ENCODE measurements around the gene AHRR. TPM values are rescaled to one million over a fixed set of nuclear protein-coding genes. Genes with fewer than 3 reads are reported as not detected.

Gene AHRR
- total RNA-seq, 1 donor from 2014 or later: 11.3 TPM

- DNase-seq (peak; percentile 69), ATAC-seq (peak; percentile 3)
- Histone ChIP-seq H3K4me1 (peaks cover 10% of the 10 kb centered on the region), H3K36me3 (no peaks in the 10 kb centered on the region), H3K4me3 (peak overlapping the region; percentile 62), H3K27me3 (peaks cover 11% of the 10 kb centered on the region), H3K27ac (peak overlapping the region; percentile 51), H3K9me3 (no peaks in the 10 kb centered on the region)
- no peak for TF ChIP-seq CTCF (IDR thresholded peaks at IDR 0.05)
- intact Hi-C loops (cut with DNase I): no loop called here
Measured at GRCh38 chr5:322281-322941, 897 bp downstream of the AHRR start.

GRCh38 chr5:322942-323879, 1.7 kb downstream of the AHRR start:
- no peaks in the 10 kb centered on the region for H3K36me3 ChIP-seq
- peaks cover 11% of the 10 kb centered on the region for H3K27me3 ChIP-seq
- H3K27ac ChIP-seq: no peak overlapping the region
- ATAC-seq: no peak
- peak overlapping the region; percentile 62 for H3K4me3 ChIP-seq
- DNase-seq: peak; percentile 57
- intact Hi-C loops (cut with DNase I): no loop called here
- H3K9me3 ChIP-seq: no peaks in the 10 kb centered on the region
- peaks cover 10% of the 10 kb centered on the region for H3K4me1 ChIP-seq
- TF ChIP-seq CTCF (IDR thresholded peaks at IDR 0.05): no peak

GRCh38 chr5:324736-325612, 3.5 kb downstream of the AHRR start:
- peak overlapping the region; percentile 24 for H3K27ac ChIP-seq

GRCh38 chr5:326109-326508, 4.6 kb downstream of the AHRR start:
- no peak for DNase-seq
- H3K4me3 ChIP-seq: no peak overlapping the region
- H3K27me3 ChIP-seq: peaks cover 2% of the 10 kb centered on the region
- intact Hi-C loops (cut with DNase I): no loop called here
- no peak for TF ChIP-seq CTCF (IDR thresholded peaks at IDR 0.05)
- ATAC-seq: no peak
- H3K36me3 ChIP-seq: no peaks in the 10 kb centered on the region
- H3K27ac ChIP-seq: no peak overlapping the region
- no peaks in the 10 kb centered on the region for H3K9me3 ChIP-seq
- peaks cover 4% of the 10 kb centered on the region for H3K4me1 ChIP-seq

More at GRCh38 chr5:324736-325612, 3.5 kb downstream of the AHRR start:
- Histone ChIP-seq H3K4me1 (peaks cover 10% of the 10 kb centered on the region), H3K4me3 (no peak overlapping the region), H3K36me3 (no peaks in the 10 kb centered on the region), H3K9me3 (no peaks in the 10 kb centered on the region), H3K27me3 (peaks cover 11% of the 10 kb centered on the region)
- DNase-seq (peak; percentile 63), ATAC-seq (no peak)
- TF ChIP-seq CTCF (IDR thresholded peaks at IDR 0.05): no peak
- intact Hi-C loops (cut with DNase I): no loop called here

- TF ChIP-seq CTCF (IDR thresholded peaks at IDR 0.05): no peak
- Histone ChIP-seq H3K4me3 (no peak overlapping the region), H3K27me3 (no peaks in the 10 kb centered on the region), H3K9me3 (no peaks in the 10 kb centered on the region), H3K27ac (no peak overlapping the region), H3K4me1 (no peaks in the 10 kb centered on the region), H3K36me3 (no peaks in the 10 kb centered on the region)
- intact Hi-C loops (cut with DNase I): no loop called here
- ATAC-seq: no peak
- DNase-seq: no peak
Measured at GRCh38 chr5:329121-329735, 7.7 kb downstream of the AHRR start.

Data from upper lobe of right lung (tissue), 1 donor.